ENCODE results near the gene PTPN20. TPM values are rescaled to one million over a fixed set of nuclear protein-coding genes. Genes with fewer than 3 reads are reported as not detected.
A peak's percentile ranks its signal among the peaks of the same experiment; 100 is the strongest.

The PTPN20 gene
- total RNA-seq, 3 donors from 2014 or later: 0.14 to 0.78 (median 0.71) TPM

- H3K4me1 Mint-ChIP-seq (ENCODE audit: low read depth): peaks cover 4% of the 10 kb centered on the region
- DNase-seq (no peak), ATAC-seq (no peak)
- no peaks in the 10 kb centered on the region for H3K27me3 Mint-ChIP-seq (ENCODE audit: low read depth)
- no peaks in the 10 kb centered on the region for H3K9me3 Mint-ChIP-seq
- no peak overlapping the region for H3K4me3 Mint-ChIP-seq
- no peaks in the 10 kb centered on the region for H3K36me3 Mint-ChIP-seq (ENCODE audit: insufficient read depth)
Measured at GRCh38 chr10:47022311-47023131, 111.3 kb downstream of the PTPN20 start.

GRCh38 chr10:47023237-47024045, 112.2 kb downstream of the PTPN20 start:
- no peak for DNase-seq
- no peaks in the 10 kb centered on the region for H3K36me3 Mint-ChIP-seq (ENCODE audit: insufficient read depth)
- ATAC-seq: no peak

GRCh38 chr10:47024046-47024322, 112.8 kb downstream of the PTPN20 start:
- peaks cover 4% of the 10 kb centered on the region for H3K4me1 Mint-ChIP-seq (ENCODE audit: low read depth)
- no peaks in the 10 kb centered on the region for H3K9me3 Mint-ChIP-seq
- no peak for ATAC-seq

More at GRCh38 chr10:47023237-47024045, 112.2 kb downstream of the PTPN20 start:
- H3K9me3 Mint-ChIP-seq: no peaks in the 10 kb centered on the region
- peaks cover 4% of the 10 kb centered on the region for H3K4me1 Mint-ChIP-seq (ENCODE audit: low read depth)
- no peak overlapping the region for H3K4me3 Mint-ChIP-seq
- no peaks in the 10 kb centered on the region for H3K27me3 Mint-ChIP-seq (ENCODE audit: low read depth)

GRCh38 chr10:47024399-47025252, 113.4 kb downstream of the PTPN20 start:
- Mint-ChIP-seq H3K4me3 (no peak overlapping the region), H3K4me1 (ENCODE audit: low read depth) (peaks cover 4% of the 10 kb centered on the region), H3K27me3 (ENCODE audit: low read depth) (no peaks in the 10 kb centered on the region), H3K36me3 (ENCODE audit: insufficient read depth) (no peaks in the 10 kb centered on the region), H3K9me3 (no peaks in the 10 kb centered on the region)
- peak; percentile 68 for DNase-seq
- peak; percentile 83 to 90 for ATAC-seq

More at GRCh38 chr10:47024046-47024322, 112.8 kb downstream of the PTPN20 start:
- Mint-ChIP-seq H3K4me3 (no peak overlapping the region), H3K27me3 (ENCODE audit: low read depth) (no peaks in the 10 kb centered on the region), H3K36me3 (ENCODE audit: insufficient read depth) (no peaks in the 10 kb centered on the region)
- DNase-seq: no peak

- ATAC-seq (no peak), DNase-seq (no peak)
- Mint-ChIP-seq H3K27me3 (ENCODE audit: low read depth) (no peaks in the 10 kb centered on the region), H3K36me3 (ENCODE audit: insufficient read depth) (no peaks in the 10 kb centered on the region), H3K4me3 (no peak overlapping the region), H3K4me1 (ENCODE audit: low read depth) (peaks cover 4% of the 10 kb centered on the region), H3K9me3 (no peaks in the 10 kb centered on the region)
Measured at GRCh38 chr10:47025253-47025539, 114.0 kb downstream of the PTPN20 start.

- H3K27me3 Mint-ChIP-seq (ENCODE audit: low read depth): no peaks in the 10 kb centered on the region
- DNase-seq (no peak), ATAC-seq (no peak)
- H3K9me3 Mint-ChIP-seq: no peaks in the 10 kb centered on the region
- H3K4me3 Mint-ChIP-seq: no peak overlapping the region
- no peaks in the 10 kb centered on the region for H3K36me3 Mint-ChIP-seq (ENCODE audit: insufficient read depth)
- peaks cover 4% of the 10 kb centered on the region for H3K4me1 Mint-ChIP-seq (ENCODE audit: low read depth)
Measured at GRCh38 chr10:47025540-47026300, 114.5 kb downstream of the PTPN20 start.

GRCh38 chr10:47026301-47027107, 115.3 kb downstream of the PTPN20 start:
- no peak overlapping the region for H3K4me3 Mint-ChIP-seq
- peaks cover 4% of the 10 kb centered on the region for H3K4me1 Mint-ChIP-seq (ENCODE audit: low read depth)
- no peaks in the 10 kb centered on the region for H3K9me3 Mint-ChIP-seq
- H3K27me3 Mint-ChIP-seq (ENCODE audit: low read depth): no peaks in the 10 kb centered on the region
- no peaks in the 10 kb centered on the region for H3K36me3 Mint-ChIP-seq (ENCODE audit: insufficient read depth)
- ATAC-seq (no peak), DNase-seq (no peak)

GRCh38 chr10:47027108-47027783, 116.0 kb downstream of the PTPN20 start:
- no peaks in the 10 kb centered on the region for H3K9me3 Mint-ChIP-seq
- ATAC-seq (no peak), DNase-seq (no peak)
- H3K4me1 Mint-ChIP-seq (ENCODE audit: low read depth): peaks cover 4% of the 10 kb centered on the region
- H3K36me3 Mint-ChIP-seq (ENCODE audit: insufficient read depth): no peaks in the 10 kb centered on the region
- H3K4me3 Mint-ChIP-seq: no peak overlapping the region
- no peaks in the 10 kb centered on the region for H3K27me3 Mint-ChIP-seq (ENCODE audit: low read depth)

- Mint-ChIP-seq H3K4me1 (ENCODE audit: low read depth) (peaks cover 4% of the 10 kb centered on the region), H3K36me3 (ENCODE audit: insufficient read depth) (no peaks in the 10 kb centered on the region), H3K27me3 (ENCODE audit: low read depth) (no peaks in the 10 kb centered on the region), H3K9me3 (no peaks in the 10 kb centered on the region), H3K4me3 (no peak overlapping the region)
- no peak for DNase-seq
- ATAC-seq: no peak
Measured at GRCh38 chr10:47027784-47028260, 116.6 kb downstream of the PTPN20 start.

- Mint-ChIP-seq H3K4me1 (ENCODE audit: low read depth) (peaks cover 4% of the 10 kb centered on the region), H3K27me3 (ENCODE audit: low read depth) (no peaks in the 10 kb centered on the region), H3K4me3 (no peak overlapping the region), H3K9me3 (no peaks in the 10 kb centered on the region), H3K36me3 (ENCODE audit: insufficient read depth) (no peaks in the 10 kb centered on the region)
- ATAC-seq: no peak
- no peak for DNase-seq
Measured at GRCh38 chr10:47028466-47028865, 117.2 kb downstream of the PTPN20 start.

GRCh38 chr10:47029181-47030009, 118.2 kb downstream of the PTPN20 start:
- H3K4me1 Mint-ChIP-seq (ENCODE audit: low read depth): peaks cover 4% of the 10 kb centered on the region
- no peak for DNase-seq
- no peak overlapping the region for H3K4me3 Mint-ChIP-seq
- H3K27me3 Mint-ChIP-seq (ENCODE audit: low read depth): no peaks in the 10 kb centered on the region
- H3K36me3 Mint-ChIP-seq (ENCODE audit: insufficient read depth): no peaks in the 10 kb centered on the region
- no peak for ATAC-seq
- no peaks in the 10 kb centered on the region for H3K9me3 Mint-ChIP-seq

GRCh38 chr10:47030191-47030703, 119.0 kb downstream of the PTPN20 start:
- no peaks in the 10 kb centered on the region for H3K27me3 Mint-ChIP-seq (ENCODE audit: low read depth)
- H3K4me1 Mint-ChIP-seq (ENCODE audit: low read depth): no peaks in the 10 kb centered on the region
- ATAC-seq (no peak), DNase-seq (no peak)
- H3K9me3 Mint-ChIP-seq: no peaks in the 10 kb centered on the region
- H3K36me3 Mint-ChIP-seq (ENCODE audit: insufficient read depth): no peaks in the 10 kb centered on the region
- H3K4me3 Mint-ChIP-seq: no peak overlapping the region
